Measurements from ENCODE around the gene CEL.
A peak's percentile ranks its signal among the peaks of the same experiment; 100 is the strongest.
"Not testable (repeated sequence)": the region's sequence is repeated elsewhere in the genome, so short reads cannot be mapped to it uniquely, and the experiment has no call there.

The CEL gene

DNA sequence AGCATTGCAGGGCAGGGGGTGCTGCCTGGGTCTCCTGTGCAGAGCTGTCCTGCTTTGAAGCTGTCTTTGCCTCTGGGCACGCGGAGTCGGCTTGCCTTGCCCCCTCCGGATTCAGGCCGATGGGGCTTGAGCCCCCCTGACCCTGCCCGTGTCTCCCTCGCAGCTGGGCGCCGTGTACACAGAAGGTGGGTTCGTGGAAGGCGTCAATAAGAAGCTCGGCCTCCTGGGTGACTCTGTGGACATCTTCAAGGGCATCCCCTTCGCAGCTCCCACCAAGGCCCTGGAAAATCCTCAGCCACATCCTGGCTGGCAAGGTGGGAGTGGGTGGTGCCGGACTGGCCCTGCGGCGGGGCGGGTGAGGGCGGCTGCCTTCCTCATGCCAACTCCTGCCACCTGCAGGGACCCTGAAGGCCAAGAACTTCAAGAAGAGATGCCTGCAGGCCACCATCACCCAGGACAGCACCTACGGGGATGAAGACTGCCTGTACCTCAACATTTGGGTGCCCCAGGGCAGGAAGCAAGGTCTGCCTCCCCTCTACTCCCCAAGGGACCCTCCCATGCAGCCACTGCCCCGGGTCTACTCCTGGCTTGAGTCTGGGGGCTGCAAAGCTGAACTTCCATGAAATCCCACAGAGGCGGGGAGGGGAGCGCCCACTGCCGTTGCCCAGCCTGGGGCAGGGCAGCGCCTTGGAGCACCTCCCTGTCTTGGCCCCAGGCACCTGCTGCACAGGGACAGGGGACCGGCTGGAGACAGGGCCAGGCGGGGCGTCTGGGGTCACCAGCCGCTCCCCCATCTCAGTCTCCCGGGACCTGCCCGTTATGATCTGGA is 2.7 kb downstream of the CEL start:
- DNase-seq (ENCODE audit: low spot score), result no peak

DNA sequence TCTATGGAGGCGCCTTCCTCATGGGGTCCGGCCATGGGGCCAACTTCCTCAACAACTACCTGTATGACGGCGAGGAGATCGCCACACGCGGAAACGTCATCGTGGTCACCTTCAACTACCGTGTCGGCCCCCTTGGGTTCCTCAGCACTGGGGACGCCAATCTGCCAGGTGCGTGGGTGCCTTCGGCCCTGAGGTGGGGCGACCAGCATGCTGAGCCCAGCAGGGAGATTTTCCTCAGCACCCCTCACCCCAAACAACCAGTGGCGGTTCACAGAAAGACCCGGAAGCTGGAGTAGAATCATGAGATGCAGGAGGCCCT is 3.2 kb downstream of the CEL start:
- no peak for DNase-seq (ENCODE audit: low spot score)

- DNase-seq (ENCODE audit: low spot score), result no peak
Observed at GRCh38 chr9:133066181-133066983, 4.6 kb downstream of the CEL start.

DNA sequence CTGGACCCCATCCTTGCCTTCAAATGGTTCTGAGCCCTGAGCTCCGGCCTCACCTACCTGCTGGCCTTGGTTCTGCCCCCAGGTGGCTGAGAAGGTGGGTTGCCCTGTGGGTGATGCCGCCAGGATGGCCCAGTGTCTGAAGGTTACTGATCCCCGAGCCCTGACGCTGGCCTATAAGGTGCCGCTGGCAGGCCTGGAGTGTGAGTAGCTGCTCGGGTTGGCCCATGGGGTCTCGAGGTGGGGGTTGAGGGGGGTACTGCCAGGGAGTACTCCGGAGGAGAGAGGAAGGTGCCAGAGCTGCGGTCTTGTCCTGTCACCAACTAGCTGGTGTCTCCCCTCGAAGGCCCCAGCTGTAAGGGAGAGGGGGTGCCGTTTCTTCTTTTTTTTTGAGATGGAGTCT is 5.2 kb downstream of the CEL start:
- no peak for DNase-seq (ENCODE audit: low spot score)

DNA sequence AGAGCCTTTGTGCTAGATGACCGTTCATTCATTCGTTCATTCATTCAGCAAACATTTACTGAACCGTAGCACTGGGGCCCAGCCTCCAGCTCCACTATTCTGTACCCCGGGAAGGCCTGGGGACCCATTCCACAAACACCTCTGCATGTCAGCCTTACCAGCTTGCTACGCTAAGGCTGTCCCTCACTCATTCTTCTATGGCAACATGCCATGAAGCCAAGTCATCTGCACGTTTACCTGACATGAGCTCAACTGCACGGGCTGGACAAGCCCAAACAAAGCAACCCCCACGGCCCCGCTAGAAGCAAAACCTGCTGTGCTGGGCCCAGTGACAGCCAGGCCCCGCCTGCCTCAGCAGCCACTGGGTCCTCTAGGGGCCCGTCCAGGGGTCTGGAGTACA is 6.0 kb downstream of the CEL start:
- DNase-seq (ENCODE audit: low spot score), result no peak

GRCh38 chr9:133068431-133068830 is 6.7 kb downstream of the CEL start:
- DNase-seq (ENCODE audit: low spot score), result not testable (repeated sequence)

GRCh38 chr9:133070500-133070961 is 8.8 kb downstream of the CEL start:
- DNase-seq (ENCODE audit: low spot score), result not testable (repeated sequence)

DNA sequence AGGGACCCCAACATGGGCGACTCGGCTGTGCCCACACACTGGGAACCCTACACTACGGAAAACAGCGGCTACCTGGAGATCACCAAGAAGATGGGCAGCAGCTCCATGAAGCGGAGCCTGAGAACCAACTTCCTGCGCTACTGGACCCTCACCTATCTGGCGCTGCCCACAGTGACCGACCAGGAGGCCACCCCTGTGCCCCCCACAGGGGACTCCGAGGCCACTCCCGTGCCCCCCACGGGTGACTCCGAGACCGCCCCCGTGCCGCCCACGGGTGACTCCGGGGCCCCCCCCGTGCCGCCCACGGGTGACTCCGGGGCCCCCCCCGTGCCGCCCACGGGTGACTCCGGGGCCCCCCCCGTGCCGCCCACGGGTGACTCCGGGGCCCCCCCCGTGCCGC is 9.2 kb downstream of the CEL start:
- DNase-seq (ENCODE audit: low spot score), result not testable (repeated sequence)

DNA sequence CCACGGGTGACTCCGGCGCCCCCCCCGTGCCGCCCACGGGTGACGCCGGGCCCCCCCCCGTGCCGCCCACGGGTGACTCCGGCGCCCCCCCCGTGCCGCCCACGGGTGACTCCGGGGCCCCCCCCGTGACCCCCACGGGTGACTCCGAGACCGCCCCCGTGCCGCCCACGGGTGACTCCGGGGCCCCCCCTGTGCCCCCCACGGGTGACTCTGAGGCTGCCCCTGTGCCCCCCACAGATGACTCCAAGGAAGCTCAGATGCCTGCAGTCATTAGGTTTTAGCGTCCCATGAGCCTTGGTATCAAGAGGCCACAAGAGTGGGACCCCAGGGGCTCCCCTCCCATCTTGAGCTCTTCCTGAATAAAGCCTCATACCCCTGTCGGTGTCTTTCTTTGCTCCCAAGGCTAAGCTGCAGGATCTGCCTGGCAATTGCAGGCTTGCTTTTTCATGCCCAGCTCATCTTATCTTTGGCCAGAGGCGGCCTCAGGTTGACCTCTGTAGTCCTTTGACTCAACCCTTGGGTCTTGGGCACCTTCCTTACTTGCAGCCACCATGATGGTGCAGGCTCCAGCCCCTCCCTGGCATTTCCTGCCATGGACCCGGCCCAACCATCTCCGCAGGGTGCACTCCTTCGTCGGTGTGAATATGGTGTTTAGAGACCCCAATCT is 9.8 kb downstream of the CEL start:
- no peak for DNase-seq (ENCODE audit: low spot score)

GRCh38 chr9:133072210-133072609 is 10.4 kb downstream of the CEL start:
- not testable (repeated sequence) for DNase-seq (ENCODE audit: low spot score)

DNA sequence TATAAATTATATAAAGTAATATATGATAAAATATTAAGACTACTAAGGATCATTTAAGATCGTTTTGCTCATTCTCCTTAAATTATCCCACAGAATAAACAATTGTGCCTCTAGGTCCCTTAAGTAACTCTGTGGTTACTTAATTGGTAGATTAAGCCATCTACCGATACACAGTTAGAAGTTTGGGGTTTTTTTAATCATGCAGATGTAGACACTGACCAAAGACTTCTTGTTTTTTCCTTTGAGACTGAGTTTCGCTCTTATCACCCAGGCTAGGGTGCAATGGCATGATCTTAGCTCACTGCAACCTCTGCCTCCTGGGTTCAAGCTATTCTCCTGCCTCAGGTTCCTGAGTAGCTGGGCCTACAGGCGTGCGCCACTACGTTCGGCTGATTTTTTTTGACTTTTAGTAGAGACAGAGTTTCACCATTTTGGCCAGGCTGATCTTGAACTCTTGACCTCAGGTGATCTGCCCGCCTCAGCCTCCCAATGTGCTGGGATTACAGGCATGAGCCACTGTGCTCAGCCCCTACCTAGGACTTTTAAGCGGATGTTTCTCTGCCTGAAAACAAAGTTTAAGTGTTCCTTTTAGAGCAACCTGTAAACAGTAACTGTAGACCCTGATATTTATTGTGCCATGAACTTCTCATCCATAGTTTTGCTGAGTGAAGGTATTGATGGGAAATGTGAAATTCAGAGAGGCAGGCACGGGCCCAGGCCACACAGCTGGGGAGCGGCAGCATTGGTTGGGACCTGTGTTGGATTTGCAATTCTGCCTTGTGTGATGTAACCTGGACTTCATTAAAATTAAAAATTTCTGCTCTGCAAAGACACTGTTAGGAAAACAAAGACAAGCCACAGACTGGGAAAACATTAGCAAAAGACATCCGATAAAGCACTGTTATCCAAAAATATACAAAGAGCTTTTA is 11.6 kb downstream of the CEL start:
- no peak for DNase-seq (ENCODE audit: low spot score)

DNA sequence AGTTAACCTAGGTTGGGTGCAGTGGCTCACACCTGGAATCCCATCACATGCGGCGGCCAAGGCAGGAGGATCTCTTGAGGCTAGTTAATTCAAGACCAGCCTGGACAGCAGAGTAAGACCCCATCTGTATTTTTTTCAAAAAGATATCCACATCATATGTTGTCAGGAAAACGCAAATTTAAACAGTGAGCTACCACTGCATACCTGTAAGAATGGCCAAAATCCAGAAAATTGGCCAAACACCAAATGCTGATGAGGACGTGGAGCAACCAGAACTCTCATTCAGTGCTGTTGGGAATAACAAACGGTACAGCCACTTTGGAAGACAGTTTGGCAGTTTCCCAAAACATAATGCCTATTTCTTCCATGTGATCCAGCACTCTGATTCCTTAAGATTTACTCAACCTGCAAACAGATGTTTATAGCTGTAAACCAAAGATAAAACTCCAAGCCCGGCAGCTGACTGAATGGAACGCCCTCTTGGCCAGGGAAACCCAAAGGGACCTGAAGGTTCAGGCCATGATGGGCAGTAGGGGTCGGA is 12.4 kb downstream of the CEL start:
- DNase-seq (ENCODE audit: low spot score), result no peak

DNA sequence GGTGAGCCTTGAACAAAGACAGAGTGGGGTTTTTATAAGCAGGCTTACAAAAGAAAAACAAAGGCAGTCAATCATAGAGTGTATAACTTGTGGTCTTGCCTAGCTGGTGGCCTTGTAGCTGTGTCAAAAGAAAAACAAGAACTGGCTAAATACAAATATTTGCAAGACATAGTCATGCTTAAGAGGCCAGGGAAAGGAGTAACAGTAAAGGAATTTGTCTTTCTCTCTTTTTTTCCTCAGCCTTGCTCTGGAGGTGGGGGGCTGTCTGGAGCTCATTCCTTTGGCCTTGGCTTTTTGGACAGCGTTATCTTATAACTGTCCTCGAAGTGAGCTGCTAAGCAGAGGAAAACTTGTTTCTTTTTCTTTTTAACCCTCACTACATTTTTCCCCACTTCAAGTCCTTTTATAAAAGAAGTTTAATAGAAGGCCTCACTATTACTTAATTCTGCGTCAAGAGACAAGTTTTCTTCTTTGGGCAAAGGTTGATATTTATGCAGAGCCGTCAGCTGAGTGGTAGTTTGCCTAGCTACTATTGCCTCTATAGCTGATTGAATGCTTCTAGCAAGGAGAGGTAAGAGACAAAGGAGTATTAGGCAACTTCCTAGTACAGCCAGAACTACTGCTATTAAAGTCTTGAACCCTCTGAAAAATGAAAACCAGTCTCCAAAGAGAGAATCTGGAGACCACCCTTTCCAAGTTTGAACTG is 14.3 kb downstream of the CEL start:
- peak; percentile 76 for DNase-seq (ENCODE audit: low spot score)

- no peak for DNase-seq (ENCODE audit: low spot score)
Observed at GRCh38 chr9:133076691-133077090, 14.9 kb downstream of the CEL start.

DNA sequence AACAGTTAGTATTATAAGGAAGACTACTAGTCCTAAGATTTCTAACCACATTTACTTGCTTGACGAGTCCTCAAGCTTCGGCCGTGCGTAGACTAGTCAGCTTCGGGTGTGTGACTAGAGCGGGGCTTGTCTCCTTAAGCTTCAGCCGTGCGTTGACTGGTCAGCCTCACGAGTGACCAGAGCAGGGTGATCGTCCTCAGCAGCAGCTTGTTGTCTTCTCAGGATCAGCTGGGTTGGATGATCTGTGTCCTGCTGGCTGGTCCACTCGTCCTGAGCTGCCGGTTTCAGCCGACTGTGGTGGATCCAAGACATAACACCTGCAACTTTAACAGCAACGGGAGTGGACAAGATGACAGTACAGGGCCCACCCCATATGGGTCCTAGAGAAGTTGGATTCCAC is 16.7 kb downstream of the CEL start:
- DNase-seq (ENCODE audit: low spot score), result no peak

DNA sequence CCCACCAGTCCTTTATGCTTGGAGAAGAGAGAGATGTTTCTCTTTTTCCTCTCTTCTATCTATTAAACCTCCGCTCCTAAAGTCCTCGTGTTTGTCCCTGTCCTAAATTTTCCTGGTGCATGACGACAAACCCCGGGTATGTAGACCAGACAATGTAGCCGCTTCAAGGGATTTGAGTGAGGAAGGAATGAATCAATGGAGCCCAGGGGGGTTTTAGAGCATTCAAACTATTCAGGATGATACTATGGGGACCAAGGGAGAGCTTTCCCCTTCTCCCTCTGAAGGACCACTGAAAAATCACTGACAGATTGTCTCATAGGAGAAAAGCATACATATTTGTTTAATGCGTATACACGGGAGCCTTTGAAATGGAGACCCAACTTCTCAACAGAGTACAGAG is 18.4 kb downstream of the CEL start:
- DNase-seq (ENCODE audit: low spot score), result no peak

GRCh38 chr9:133080786-133081779 is 19.3 kb downstream of the CEL start:
- DNase-seq (ENCODE audit: low spot score), result not testable (repeated sequence)

DNA sequence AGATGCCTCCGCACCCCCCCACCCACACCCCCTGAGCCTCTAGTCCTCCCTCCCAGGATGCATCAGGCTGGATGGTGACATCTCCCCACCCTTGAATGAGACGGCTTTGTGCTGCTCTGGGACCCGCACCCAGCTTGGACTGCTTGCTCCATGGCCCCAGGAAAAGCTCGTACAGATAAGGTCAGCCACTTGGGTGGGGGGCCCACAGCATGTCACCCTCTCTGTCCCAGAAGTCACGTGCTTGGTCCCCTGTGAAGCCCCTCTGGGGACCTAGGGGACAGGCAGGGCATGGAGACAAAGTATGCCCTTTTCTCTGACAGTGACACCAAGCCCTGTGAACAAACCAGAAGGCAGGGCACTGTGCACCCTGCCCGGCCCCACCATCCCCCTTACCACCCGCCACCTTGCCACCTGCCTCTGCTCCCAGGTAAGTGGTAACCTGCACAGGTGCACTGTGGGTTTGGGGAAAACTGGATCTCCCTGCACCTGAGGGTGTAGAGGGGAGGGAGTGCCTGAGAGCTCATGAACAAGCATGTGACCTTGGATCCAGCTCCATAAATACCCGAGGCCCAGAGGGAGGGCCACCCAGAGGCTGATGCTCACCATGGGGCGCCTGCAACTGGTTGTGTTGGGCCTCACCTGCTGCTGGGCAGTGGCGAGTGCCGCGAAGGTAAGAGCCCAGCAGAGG is 20.3 kb downstream of the CEL start:
- DNase-seq (ENCODE audit: low spot score), result not testable (repeated sequence)

- not testable (repeated sequence) for DNase-seq (ENCODE audit: low spot score)
Observed at GRCh38 chr9:133083688-133084087, 21.9 kb downstream of the CEL start.
